ENCODE results near the gene SMYD2. TPM values are rescaled to one million over a fixed set of nuclear protein-coding genes. Genes with fewer than 3 reads are reported as not detected.

SMYD2 gene
- total and polyA plus RNA-seq, 2 of the 8 experiments (the other 6 are each of a cell fraction or from before 2014, with no cell fraction given), result 3.0 to 5.2 TPM

DNA sequence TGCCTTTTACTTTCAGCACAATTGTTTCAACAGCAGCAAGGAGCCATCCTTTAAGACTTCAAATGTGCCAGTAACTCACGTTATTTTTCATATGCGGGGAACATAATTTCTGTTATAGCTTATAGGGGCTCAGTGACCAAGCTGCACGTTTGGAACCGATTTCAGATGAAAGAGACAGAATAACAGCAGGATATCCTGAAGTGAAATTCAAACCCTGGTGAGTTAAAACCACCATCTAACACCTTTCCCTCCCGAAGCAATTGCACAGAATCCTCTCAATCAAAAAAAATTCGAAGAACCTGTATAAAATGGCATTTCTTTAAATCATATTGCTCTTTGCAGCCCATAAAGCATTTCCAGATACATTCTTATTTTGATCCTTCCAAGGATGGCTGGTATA is 6.9 kb downstream of the SMYD2 start:
- H3K79me1 ChIP-seq (ENCODE audit: low read depth, low read length), result no peaks in the 10 kb centered on the region
- no peak overlapping the region for H4K91ac ChIP-seq (replicated peaks; ENCODE audit: insufficient read length, low read length)
- H2BK20ac ChIP-seq (ENCODE audit: low read length), result no peak overlapping the region
- peaks cover 2% of the 10 kb centered on the region; the same call in 1 of the 2 replicates for H3K23me2 ChIP-seq (ENCODE audit: low read depth, low read length)
- ChIA-PET POLR2A (ENCODE audit: partially characterized antibody) (no interaction called here), CTCF (ENCODE audit: partially characterized antibody) (interaction anchor here (1.0 to 7.9 kb wide), 3 partner anchors 11 to 40 kb away, joined by 3 to 54 read pairs (median 3); no protein-coding TSS in a partner anchor)
- no peak overlapping the region for H4K8ac ChIP-seq (ENCODE audit: extremely low read depth, insufficient read depth, low read length)
- no peak overlapping the region for H3K23ac ChIP-seq (ENCODE audit: insufficient read length)
- no peak overlapping the region for H3K14ac ChIP-seq (ENCODE audit: insufficient read length)
- no peaks in the 10 kb centered on the region for H3K9me3 ChIP-seq (ENCODE audit: insufficient read depth in 2 of 2, low read depth in 1 of 2, low read length in 1 of 2)
- 78% methylated on average over 6 of the region's 6 CpGs; no CpG with 5 or more reads in 1 of the 2 experiments for WGBS, 2 experiments (ENCODE audit: extremely low coverage in 1 of 2, insufficient coverage in 1 of 2, insufficient read length in 1 of 2, insufficient replicate concordance in 2 of 2, low coverage in 1 of 2, low lambda C conversion rate in 2 of 2, missing lambda C conversion rate in 1 of 2)
- H3K56ac ChIP-seq (replicated peaks; ENCODE audit: insufficient read length, low read depth, low read length), result no peak overlapping the region
- H4K20me1 ChIP-seq (replicated peaks in 1 of 2; ENCODE audit: control insufficient read depth in 1 of 2, insufficient read depth in 2 of 2, low read length in 2 of 2), result peaks cover 0 to 4% of the 10 kb centered on the region in 2 experiments
- H2BK15ac ChIP-seq (ENCODE audit: low read length), result no peak overlapping the region
- FAIRE-seq, result no peak
- no peak overlapping the region for H3K27ac ChIP-seq (ENCODE audit: low read depth, low read length)
- H3K36me3 ChIP-seq (ENCODE audit: control insufficient read depth in 2 of 4, insufficient read depth in 4 of 4, low read length in 3 of 4), result no peaks in the 10 kb centered on the region
- no peak overlapping the region for H3K18ac ChIP-seq (ENCODE audit: extremely low read depth, low read length)
- no peak overlapping the region for H2AFZ ChIP-seq (ENCODE audit: low read length)
- peaks cover 13 to 49% (median 40%) of the 10 kb centered on the region in 4 experiments for H3K27me3 ChIP-seq (replicated peaks in 1 of 4; ENCODE audit: control insufficient read depth in 3 of 4, extremely low read depth in 1 of 4, insufficient read depth in 3 of 4, low read length in 3 of 4)
- H2BK120ac ChIP-seq (replicated peaks; ENCODE audit: low read depth, low read length), result no peak overlapping the region
- no peak overlapping the region for H3K4me2 ChIP-seq (ENCODE audit: insufficient read depth in 1 of 2, low read depth in 2 of 2, low read length in 2 of 2)
- H2AK5ac ChIP-seq (ENCODE audit: low read depth, low read length), result no peak overlapping the region
- H2BK5ac ChIP-seq (ENCODE audit: low read depth, low read length), result no peak overlapping the region
- H3K4ac ChIP-seq (replicated peaks; ENCODE audit: insufficient read length, low read depth, low read length), result no peak overlapping the region
- H3K79me2 ChIP-seq (ENCODE audit: control insufficient read depth in 1 of 2, insufficient read depth in 2 of 2, low read length in 2 of 2), result no peaks in the 10 kb centered on the region
- no peak overlapping the region for H3K4me3 ChIP-seq (ENCODE audit: extremely low read depth in 1 of 4, insufficient read depth in 2 of 4, low read depth in 3 of 4, low read length in 4 of 4)
- H4K5ac ChIP-seq (ENCODE audit: insufficient read length, low read depth, low read length), result no peak overlapping the region
- H2BK12ac ChIP-seq (ENCODE audit: low read depth, low read length), result no peak overlapping the region
- no peak overlapping the region for H3K9ac ChIP-seq (replicated peaks in 1 of 4; ENCODE audit: extremely low read depth in 1 of 4, low read depth in 3 of 4, low read length in 3 of 4)
- H3K4me1 ChIP-seq (replicated peaks in 1 of 4; ENCODE audit: control insufficient read depth in 3 of 4, insufficient read depth in 4 of 4, low read length in 3 of 4), result peaks cover 6 to 10% (median 8%) of the 10 kb centered on the region in 4 experiments
- no peak for DNase-seq (ENCODE audit: low read depth in 1 of 2, low spot score in 2 of 2)
- TF ChIP-seq YY1 (IDR thresholded peaks at IDR 0.05; ENCODE audit: low read depth, low read length) (no peak), CBX5 (IDR thresholded peaks at IDR 0.05; ENCODE audit: low read depth, low read length) (no peak), TEAD4 (IDR thresholded peaks at IDR 0.05; ENCODE audit: low read depth, low read length) (no peak), ASH2L (IDR thresholded peaks at IDR 0.05; ENCODE audit: low read length) (no peak), POU5F1 (IDR thresholded peaks at IDR 0.05; ENCODE audit: low read depth, low read length) (no peak), CEBPB (IDR thresholded peaks at IDR 0.05; ENCODE audit: low read depth, low read length) (no peak), PHF8 (conservative IDR thresholded peaks at IDR 0.05; ENCODE audit: low read depth, low read length) (no peak), SIX5 (IDR thresholded peaks at IDR 0.05; ENCODE audit: low read depth, low read length) (no peak), BCL11A (IDR thresholded peaks at IDR 0.05; ENCODE audit: low read depth in 2 of 2, low read length in 2 of 2) (no peak), SP1 (IDR thresholded peaks at IDR 0.05; ENCODE audit: low read depth, low read length) (no peak), RAD21 (IDR thresholded peaks at IDR 0.05 in 1 of 2, conservative IDR thresholded peaks at IDR 0.05 in 1 of 2; ENCODE audit: low read depth in 2 of 2, low read length in 2 of 2) (no peak), CHD2 (IDR thresholded peaks at IDR 0.05; ENCODE audit: low read length) (no peak), JUN (IDR thresholded peaks at IDR 0.05; ENCODE audit: low read depth, low read length) (no peak)
- TF ChIP-seq, protein P1, sequence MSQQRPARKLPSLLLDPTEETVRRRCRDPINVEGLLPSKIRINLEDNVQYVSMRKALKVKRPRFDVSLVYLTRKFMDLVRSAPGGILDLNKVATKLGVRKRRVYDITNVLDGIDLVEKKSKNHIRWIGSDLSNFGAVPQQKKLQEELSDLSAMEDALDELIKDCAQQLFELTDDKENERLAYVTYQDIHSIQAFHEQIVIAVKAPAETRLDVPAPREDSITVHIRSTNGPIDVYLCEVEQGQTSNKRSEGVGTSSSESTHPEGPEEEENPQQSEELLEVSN (IDR thresholded peaks at IDR 0.05), result no peak
- TF ChIP-seq, protein P2, sequence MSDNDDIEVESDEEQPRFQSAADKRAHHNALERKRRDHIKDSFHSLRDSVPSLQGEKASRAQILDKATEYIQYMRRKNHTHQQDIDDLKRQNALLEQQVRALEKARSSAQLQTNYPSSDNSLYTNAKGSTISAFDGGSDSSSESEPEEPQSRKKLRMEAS (IDR thresholded peaks at IDR 0.05), result no peak

All from H1 (cell line).